Measurements from ENCODE around the gene MUC4.

The MUC4 gene

GRCh38 chr3:195761567-195762248 is 50.0 kb downstream of the MUC4 start:
- H3K27me3 ChIP-seq (ENCODE audit: insufficient read depth, poor library complexity, severe bottlenecking) = peaks cover 21% of the 10 kb centered on the region
- DNase-seq (ENCODE audit: low read depth in 1 of 2, low spot score in 1 of 2) = no peak
- TF ChIP-seq CTCF (IDR thresholded peaks at IDR 0.05; ENCODE audit: insufficient read depth, low read length) = no peak
- no peak for TF ChIP-seq GABPA (IDR thresholded peaks at IDR 0.05; ENCODE audit: low read depth)
- TF ChIP-seq REST (IDR thresholded peaks at IDR 0.05; ENCODE audit: insufficient replicate concordance, low read depth) = no peak
- no peak for TF ChIP-seq POLR2AphosphoS5 (IDR thresholded peaks at IDR 0.05; ENCODE audit: low read depth)
- H3K4me3 ChIP-seq (replicated peaks; ENCODE audit: insufficient read depth, low read length) = no peak overlapping the region
- no peak overlapping the region for H3K27ac ChIP-seq (replicated peaks)

GRCh38 chr3:195761123-195761566 is 50.6 kb downstream of the MUC4 start:
- Histone ChIP-seq H3K27me3 (ENCODE audit: insufficient read depth, poor library complexity, severe bottlenecking) (peaks cover 21% of the 10 kb centered on the region), H3K4me3 (replicated peaks; ENCODE audit: insufficient read depth, low read length) (no peak overlapping the region), H3K27ac (replicated peaks) (no peak overlapping the region)
- DNase-seq (ENCODE audit: low read depth in 1 of 2, low spot score in 1 of 2) = no peak
- TF ChIP-seq POLR2AphosphoS5 (IDR thresholded peaks at IDR 0.05; ENCODE audit: low read depth) (no peak), REST (IDR thresholded peaks at IDR 0.05; ENCODE audit: insufficient replicate concordance, low read depth) (no peak), GABPA (IDR thresholded peaks at IDR 0.05; ENCODE audit: low read depth) (no peak), SPI1 (IDR thresholded peaks at IDR 0.05; ENCODE audit: borderline replicate concordance, low read depth) (no peak), CTCF (IDR thresholded peaks at IDR 0.05; ENCODE audit: insufficient read depth, low read length) (no peak)

- H3K4me3 ChIP-seq (replicated peaks; ENCODE audit: insufficient read depth, low read length) = no peak overlapping the region
- TF ChIP-seq POLR2AphosphoS5 (IDR thresholded peaks at IDR 0.05; ENCODE audit: low read depth) (no peak), SPI1 (IDR thresholded peaks at IDR 0.05; ENCODE audit: borderline replicate concordance, low read depth) (no peak), REST (IDR thresholded peaks at IDR 0.05; ENCODE audit: insufficient replicate concordance, low read depth) (no peak), CTCF (IDR thresholded peaks at IDR 0.05; ENCODE audit: insufficient read depth, low read length) (no peak), GABPA (IDR thresholded peaks at IDR 0.05; ENCODE audit: low read depth) (no peak)
- H3K27me3 ChIP-seq (ENCODE audit: insufficient read depth, poor library complexity, severe bottlenecking) = peaks cover 21% of the 10 kb centered on the region
- H3K27ac ChIP-seq (replicated peaks) = no peak overlapping the region
- no peak for DNase-seq (ENCODE audit: low read depth in 1 of 2, low spot score in 1 of 2)
Measured at GRCh38 chr3:195760345-195761122, 51.2 kb downstream of the MUC4 start.
